Astrocyte of the spinal cord (primary cell): ENCODE measurements around the gene NOTUM.

ENCODE experiments used
- DNase-seq: peaks from one replicate; pipeline ENCODE4 v3.0.0; 2011; ENCODE audit warnings: low read depth, low spot score
- H3K4me3 ChIP-seq: 2 replicates; pipeline ENCODE4 v1.5.1; 2011; ENCODE audit warnings: low read depth, mild to moderate bottlenecking, low read length, moderate library complexity
- in situ Hi-C: cut with HindIII; loops from 2 replicates; pipeline ENCODE4 v1.10.0; 2017; ENCODE audit warnings: low sequenced_read_pairs
- TF ChIP-seq, protein P1 (sequence below): IDR thresholded peaks from 2 replicates; pipeline ENCODE4 v1.5.1; 2012; ENCODE audit warnings: low read depth, mild to moderate bottlenecking, low read length, inconsistent platforms

Gene NOTUM

DNA sequence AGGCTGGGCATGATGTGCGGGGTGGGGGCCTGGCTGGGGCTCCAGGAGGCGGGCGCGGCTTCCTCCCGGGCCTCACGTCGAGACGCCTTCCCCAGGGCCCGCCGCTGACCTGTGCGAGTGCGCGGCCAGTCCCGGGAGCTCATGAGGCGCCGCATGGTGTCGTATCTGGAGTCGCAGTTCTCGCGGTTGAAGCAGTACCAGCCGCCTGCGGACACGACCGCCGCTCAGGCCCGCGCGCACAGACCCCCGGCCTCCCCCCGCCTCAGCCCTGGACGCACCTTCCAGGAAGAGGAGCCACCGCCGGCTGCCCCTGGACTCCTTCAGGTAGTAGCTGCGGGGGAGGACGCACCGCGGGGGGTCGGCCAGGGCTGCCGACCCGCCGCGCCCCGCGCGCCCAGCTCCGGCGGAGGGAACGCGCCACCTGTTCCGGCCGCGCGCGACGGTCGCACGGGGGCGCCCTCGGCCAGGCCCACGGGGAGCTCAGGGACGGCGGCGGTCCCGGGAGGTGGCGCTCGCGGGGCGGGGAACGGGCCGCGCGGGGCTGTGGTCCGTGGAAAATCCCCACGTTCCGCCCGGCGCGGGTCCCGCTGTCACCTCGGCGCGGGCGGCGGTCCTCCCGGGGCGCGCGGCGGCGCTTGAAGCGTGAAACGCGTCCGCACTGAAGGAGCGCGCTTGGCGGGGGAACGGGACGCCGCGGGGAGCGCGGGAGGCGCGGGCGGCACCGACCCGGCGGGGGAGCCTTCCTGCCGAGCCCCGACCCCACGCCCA lies 1.4 kb downstream of the NOTUM start:
- DNase-seq = no peak
- TF ChIP-seq, protein P1, sequence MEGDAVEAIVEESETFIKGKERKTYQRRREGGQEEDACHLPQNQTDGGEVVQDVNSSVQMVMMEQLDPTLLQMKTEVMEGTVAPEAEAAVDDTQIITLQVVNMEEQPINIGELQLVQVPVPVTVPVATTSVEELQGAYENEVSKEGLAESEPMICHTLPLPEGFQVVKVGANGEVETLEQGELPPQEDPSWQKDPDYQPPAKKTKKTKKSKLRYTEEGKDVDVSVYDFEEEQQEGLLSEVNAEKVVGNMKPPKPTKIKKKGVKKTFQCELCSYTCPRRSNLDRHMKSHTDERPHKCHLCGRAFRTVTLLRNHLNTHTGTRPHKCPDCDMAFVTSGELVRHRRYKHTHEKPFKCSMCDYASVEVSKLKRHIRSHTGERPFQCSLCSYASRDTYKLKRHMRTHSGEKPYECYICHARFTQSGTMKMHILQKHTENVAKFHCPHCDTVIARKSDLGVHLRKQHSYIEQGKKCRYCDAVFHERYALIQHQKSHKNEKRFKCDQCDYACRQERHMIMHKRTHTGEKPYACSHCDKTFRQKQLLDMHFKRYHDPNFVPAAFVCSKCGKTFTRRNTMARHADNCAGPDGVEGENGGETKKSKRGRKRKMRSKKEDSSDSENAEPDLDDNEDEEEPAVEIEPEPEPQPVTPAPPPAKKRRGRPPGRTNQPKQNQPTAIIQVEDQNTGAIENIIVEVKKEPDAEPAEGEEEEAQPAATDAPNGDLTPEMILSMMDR = peak; percentile 55
- in situ Hi-C loops = no loop called here
- no peak overlapping the region for H3K4me3 ChIP-seq

DNA sequence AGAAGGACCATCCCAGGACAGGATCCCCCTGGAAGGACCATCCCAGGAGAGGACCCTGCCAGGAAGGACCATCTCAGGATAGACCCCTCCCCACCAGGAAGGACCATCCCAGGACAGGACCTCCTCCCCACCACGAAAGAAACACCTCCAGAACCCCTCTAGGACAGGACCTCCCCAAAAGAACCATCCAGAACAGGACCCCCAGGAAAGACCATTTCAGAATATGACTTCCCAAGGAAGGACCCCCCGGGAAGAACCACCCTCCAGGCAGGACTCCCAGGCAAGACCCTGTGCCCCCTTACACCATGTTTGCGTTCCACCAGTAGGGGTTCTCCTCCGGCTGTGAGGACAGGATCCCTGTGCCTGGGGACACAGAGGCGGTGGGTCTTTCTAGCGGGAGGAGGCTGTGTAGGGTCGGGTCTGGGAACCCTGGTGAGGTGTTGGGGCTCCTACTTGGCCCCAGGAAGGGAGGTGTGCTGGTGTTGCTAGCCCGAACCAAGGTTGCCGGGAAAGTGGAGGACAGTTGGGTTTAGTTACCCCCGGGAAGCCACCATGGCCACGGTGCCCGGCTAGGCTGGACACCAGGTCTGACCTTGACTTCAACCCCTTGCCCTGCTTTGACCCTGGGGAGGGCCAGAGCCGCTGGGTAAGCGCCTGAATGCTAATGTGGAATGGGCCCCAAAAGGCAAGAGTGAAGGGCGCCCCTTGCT lies 2.2 kb downstream of the NOTUM start:
- DNase-seq = no peak
- in situ Hi-C loops = no loop called here
- TF ChIP-seq, protein P1 = no peak
- H3K4me3 ChIP-seq = no peak overlapping the region

DNA sequence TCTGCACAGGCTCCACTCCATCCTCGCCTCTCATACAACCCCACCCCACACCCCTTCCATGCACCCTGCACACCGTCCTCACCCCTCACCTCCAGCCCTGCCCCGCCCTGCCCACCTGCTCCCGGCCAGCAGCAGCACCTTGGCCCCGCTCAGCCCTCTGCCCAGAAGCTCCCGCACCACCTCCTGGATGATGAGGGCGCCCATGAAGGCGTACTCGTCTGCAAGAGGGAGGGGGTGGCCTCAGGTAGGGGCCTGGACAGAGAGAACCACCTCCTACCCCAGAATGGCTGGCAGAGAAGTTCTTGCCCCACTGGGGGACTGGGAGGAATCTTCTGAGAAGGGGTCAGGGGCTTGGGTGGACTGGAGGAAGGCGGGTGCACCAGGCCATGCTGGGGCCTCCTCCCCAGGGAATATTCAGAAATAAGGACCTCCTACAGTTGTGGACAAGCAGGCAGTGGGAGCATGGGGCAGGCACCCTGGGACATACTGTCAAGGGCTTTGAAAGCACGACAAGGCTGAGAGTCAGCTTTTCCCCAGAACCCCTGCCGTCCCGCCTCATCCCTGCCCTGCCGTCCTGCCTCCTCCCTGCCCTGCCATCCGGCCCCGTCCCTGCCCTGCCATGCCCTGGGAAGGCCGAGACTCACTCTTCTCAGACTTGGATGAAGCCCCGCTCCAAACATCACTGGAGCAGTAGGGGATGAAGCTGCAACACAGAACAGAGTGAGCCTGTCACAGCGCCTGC lies 3.1 kb downstream of the NOTUM start:
- no peak overlapping the region for H3K4me3 ChIP-seq
- in situ Hi-C loops = no loop called here
- no peak for DNase-seq
- TF ChIP-seq, protein P1 = no peak

DNA sequence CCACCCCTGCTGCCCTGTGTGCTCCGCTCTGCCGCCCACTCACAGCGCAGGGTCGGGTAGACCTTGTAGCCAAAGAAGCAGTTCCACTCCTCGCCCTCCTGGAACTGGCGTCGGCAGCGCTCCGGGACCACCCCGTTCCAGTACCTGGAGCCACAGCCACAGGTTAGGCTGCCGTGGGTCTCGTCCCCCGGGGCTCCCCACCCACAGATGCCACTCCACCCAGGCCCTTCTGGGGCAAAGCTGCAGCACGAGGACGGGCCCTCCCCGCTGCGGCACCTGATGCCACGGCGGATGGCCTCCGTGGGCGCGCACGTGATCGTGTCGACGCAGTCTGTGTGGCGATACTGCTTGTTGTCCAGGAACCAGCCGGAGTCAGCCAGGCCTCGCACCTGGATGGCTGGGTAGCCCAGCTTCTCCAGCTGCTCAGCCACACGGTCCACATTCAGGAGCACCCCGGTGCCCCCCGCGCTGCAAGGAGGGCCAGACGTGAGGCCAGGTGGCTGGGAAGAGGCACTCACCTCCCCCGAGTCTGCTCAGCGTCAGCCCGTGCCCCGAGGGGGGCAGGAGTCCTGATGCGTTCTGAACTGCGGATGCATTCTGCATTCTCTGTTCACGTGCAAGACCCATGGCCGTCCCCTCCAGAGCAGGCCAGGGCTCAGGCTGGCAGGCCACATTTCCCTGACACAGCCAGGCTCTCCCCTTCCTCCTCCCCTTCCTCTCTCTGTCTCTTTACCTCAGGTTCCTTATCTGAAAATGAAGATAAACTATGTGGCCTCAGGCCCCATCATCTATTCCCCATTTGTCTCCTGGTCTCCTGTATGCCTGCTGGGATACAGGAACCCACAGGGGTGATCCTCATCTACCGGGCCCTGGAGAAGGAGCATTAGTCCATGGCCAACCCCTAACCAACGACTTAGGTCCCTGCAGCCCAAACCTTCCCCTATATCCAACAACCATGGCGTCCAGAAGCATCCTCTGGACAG lies 4.1 kb downstream of the NOTUM start:
- no peak for DNase-seq
- TF ChIP-seq, protein P1 = no peak
- H3K4me3 ChIP-seq = no peak overlapping the region
- in situ Hi-C loops = no loop called here

DNA sequence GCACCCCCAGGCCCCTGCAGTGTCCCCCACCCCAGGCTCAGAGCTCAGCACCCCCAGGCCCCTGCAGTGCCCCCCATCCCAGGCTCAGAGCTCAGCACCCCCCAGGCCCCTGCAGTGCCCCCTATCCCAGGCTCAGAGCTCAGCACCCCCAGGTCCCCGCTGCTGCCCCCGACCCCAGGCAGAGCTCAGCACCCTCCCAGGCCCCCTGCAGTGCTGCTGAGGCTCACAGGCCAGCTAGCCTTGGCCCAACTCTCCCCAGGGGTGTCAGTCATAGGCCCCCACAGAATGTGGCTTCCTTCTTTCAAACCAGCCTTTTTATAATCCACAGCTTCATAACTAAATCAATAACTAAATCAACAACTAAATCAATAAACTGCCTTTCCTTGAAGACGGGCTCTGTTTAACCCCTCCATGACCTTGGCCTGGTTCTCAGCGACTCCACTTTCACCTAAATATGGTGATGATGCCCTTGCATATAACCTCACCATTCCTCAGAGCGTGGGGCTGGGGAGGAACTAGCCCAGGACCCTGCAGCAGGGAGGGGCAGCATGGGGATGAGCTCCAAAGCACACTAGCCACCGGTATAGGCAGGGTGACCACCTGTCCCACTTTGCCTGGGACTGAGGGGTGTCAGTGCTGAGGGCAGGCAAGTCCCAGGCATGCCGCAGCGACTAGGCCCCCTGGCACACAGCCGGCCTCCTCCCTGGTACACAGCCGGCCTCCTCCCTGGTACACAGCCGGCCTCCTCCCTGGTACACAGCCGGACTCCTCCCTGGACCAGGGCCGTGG lies 5.0 kb downstream of the NOTUM start:
- in situ Hi-C loops = no loop called here
- H3K4me3 ChIP-seq = no peak overlapping the region
- TF ChIP-seq, protein P1 = no peak
- no peak for DNase-seq
